BE2C (cell line): Measurements from ENCODE around the gene ITGA8.

ENCODE experiments used
- DNase-seq: peaks from one replicate; pipeline ENCODE4 v3.0.0-alpha.2; 2020
- H3K27me3 ChIP-seq: fragments of 250-450 bp; sonication (Bioruptor Pico); 2 replicates; pipeline ENCODE4 v1.5.1; 2020; ENCODE audit warnings: mild to moderate bottlenecking
- H3K36me3 ChIP-seq: fragments of 250-450 bp; sonication (Bioruptor Pico); 2 replicates; pipeline ENCODE4 v1.5.1; 2020; ENCODE audit warnings: mild to moderate bottlenecking
- H3K4me1 ChIP-seq: fragments of 250-450 bp; sonication (Bioruptor Pico); 2 replicates; pipeline ENCODE4 v1.5.1; 2020
- H3K4me3 ChIP-seq: 2 replicates; pipeline ENCODE4 v1.5.1; 2011; ENCODE audit warnings: low read depth, low read length
- H3K9me3 ChIP-seq: fragments of 250-450 bp; sonication (Bioruptor Pico); 2 replicates; pipeline ENCODE4 v1.5.1; 2020
- TF ChIP-seq, protein P1 (sequence below): IDR thresholded peaks from 2 replicates; pipeline ENCODE4 v1.5.1; 2012; ENCODE audit warnings: mild to moderate bottlenecking, low read depth, low read length

The ITGA8 gene

DNA sequence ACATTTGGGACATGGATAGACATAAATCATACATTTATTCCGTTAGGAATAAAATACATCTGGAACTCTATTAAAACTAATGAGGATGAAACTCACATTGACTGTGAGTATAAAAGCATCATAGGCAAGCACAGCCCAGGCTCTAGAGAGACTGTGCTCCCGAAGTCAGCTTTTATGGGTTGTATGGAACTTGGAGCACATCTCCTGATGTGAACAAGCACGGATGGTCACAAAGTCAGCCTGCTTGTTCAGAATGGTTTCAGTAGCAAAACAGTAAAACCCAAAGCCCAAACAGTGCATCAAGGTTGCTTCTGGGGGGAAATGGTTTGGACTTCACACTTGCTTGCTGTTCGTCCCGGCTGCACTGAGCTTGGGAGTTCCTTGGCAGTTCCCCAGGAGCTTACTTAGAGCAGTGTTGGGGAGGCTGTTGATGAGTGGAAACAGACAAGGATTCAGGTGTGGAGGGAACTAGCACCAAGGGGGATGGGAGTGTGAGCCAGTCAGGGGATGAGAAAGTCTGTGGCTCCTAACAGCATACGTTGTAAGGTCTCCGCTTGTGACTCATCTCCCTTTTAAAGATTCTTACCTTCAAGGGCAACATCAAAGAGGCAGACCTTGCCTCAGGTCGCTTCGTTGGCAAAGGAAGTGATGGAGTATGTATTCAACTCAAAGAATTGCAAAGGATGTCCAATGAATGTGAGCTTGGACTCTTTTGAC, 19.7 kb upstream of the ITGA8 start:
- H3K36me3 ChIP-seq, result no peaks in the 10 kb centered on the region
- no peak for DNase-seq
- H3K9me3 ChIP-seq, result no peaks in the 10 kb centered on the region
- H3K27me3 ChIP-seq, result no peaks in the 10 kb centered on the region
- no peaks in the 10 kb centered on the region for H3K4me1 ChIP-seq
- H3K4me3 ChIP-seq, result no peak overlapping the region
- TF ChIP-seq, protein P1, sequence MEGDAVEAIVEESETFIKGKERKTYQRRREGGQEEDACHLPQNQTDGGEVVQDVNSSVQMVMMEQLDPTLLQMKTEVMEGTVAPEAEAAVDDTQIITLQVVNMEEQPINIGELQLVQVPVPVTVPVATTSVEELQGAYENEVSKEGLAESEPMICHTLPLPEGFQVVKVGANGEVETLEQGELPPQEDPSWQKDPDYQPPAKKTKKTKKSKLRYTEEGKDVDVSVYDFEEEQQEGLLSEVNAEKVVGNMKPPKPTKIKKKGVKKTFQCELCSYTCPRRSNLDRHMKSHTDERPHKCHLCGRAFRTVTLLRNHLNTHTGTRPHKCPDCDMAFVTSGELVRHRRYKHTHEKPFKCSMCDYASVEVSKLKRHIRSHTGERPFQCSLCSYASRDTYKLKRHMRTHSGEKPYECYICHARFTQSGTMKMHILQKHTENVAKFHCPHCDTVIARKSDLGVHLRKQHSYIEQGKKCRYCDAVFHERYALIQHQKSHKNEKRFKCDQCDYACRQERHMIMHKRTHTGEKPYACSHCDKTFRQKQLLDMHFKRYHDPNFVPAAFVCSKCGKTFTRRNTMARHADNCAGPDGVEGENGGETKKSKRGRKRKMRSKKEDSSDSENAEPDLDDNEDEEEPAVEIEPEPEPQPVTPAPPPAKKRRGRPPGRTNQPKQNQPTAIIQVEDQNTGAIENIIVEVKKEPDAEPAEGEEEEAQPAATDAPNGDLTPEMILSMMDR, result no peak

- TF ChIP-seq, protein P1, result no peak
- DNase-seq, result no peak
- Histone ChIP-seq H3K4me3 (no peak overlapping the region), H3K4me1 (no peaks in the 10 kb centered on the region), H3K9me3 (no peaks in the 10 kb centered on the region), H3K27me3 (no peaks in the 10 kb centered on the region), H3K36me3 (no peaks in the 10 kb centered on the region)
Measured at GRCh38 chr10:15738270-15738925, 18.7 kb upstream of the ITGA8 start.

DNA sequence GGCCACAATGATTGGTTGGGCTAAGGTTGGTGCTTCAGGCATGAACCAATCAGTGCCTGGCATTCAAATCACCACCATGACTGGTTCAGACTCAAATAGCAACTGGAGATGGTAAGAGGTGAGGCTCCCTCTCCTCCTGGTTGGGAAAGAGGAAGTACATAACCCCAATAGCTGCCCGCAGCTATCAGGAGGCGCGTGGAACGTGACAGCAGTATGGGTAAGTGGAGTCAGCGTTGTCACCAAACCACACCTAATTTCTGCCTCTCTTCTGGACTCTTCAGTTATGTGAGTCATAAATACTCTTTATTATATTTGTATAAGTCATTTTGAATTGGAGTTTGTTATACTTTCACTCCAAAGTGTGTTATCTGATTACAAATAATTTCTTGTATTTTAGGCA, 17.9 kb upstream of the ITGA8 start:
- no peak overlapping the region for H3K4me3 ChIP-seq
- H3K36me3 ChIP-seq, result no peaks in the 10 kb centered on the region
- H3K9me3 ChIP-seq, result no peaks in the 10 kb centered on the region
- H3K4me1 ChIP-seq, result no peaks in the 10 kb centered on the region
- TF ChIP-seq, protein P1, result no peak
- H3K27me3 ChIP-seq, result no peaks in the 10 kb centered on the region
- no peak for DNase-seq

GRCh38 chr10:15735763-15736162, 16.0 kb upstream of the ITGA8 start:
- Histone ChIP-seq H3K36me3 (no peaks in the 10 kb centered on the region), H3K4me3 (no peak overlapping the region), H3K27me3 (no peaks in the 10 kb centered on the region), H3K4me1 (no peaks in the 10 kb centered on the region), H3K9me3 (no peaks in the 10 kb centered on the region)
- no peak for DNase-seq
- TF ChIP-seq, protein P1, result no peak

DNA sequence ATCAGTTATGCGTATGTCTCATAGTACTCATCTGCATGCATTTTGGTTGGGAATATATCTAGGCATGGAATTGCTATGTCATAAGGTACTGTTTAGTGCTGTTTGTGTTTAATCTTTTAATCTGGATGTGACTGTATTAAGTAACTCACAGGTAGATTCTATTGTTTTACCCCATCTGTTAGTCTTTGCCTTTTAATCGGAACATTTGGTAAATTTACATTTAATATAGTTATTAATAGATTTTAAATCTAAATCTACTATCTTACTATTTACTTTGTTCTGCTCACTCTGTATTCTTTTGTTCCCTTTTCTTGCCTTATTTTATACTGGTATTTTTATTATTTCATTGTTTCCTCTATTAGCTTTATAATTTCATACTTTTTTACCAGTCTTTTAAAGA, 10.6 kb upstream of the ITGA8 start:
- H3K4me3 ChIP-seq, result no peak overlapping the region
- TF ChIP-seq, protein P1, result no peak
- H3K27me3 ChIP-seq, result no peaks in the 10 kb centered on the region
- no peaks in the 10 kb centered on the region for H3K4me1 ChIP-seq
- H3K9me3 ChIP-seq, result no peaks in the 10 kb centered on the region
- no peaks in the 10 kb centered on the region for H3K36me3 ChIP-seq
- no peak for DNase-seq

- H3K9me3 ChIP-seq, result no peaks in the 10 kb centered on the region
- no peaks in the 10 kb centered on the region; the same call in 1 of the 2 replicates for H3K27me3 ChIP-seq
- H3K4me3 ChIP-seq, result no peak overlapping the region
- DNase-seq, result no peak
- no peaks in the 10 kb centered on the region for H3K4me1 ChIP-seq
- TF ChIP-seq, protein P1, result no peak
- no peaks in the 10 kb centered on the region for H3K36me3 ChIP-seq
Measured at GRCh38 chr10:15729890-15730289, 10.2 kb upstream of the ITGA8 start.
